Smooth muscle cell (in vitro differentiated cells): ENCODE data around the gene IPO11. TPM values are rescaled to one million over a fixed set of nuclear protein-coding genes. Genes with fewer than 3 reads are reported as not detected.
"Not testable (repeated sequence)": the region's sequence is repeated elsewhere in the genome, so short reads cannot be mapped to it uniquely, and the experiment has no call there.

Experiments used
- DNase-seq: peaks from one replicate; lab custom pipeline; 2025; ENCODE audit not compliant: unreplicated experiment; lab: John Stamatoyannopoulos, UW
- H2AFZ ChIP-seq: fragments of 200-600 bp; sonication (generic); 2 replicates; pipeline ENCODE4 v1.6.0; 2016; ENCODE audit warnings: antibody characterized with exemption, low read depth, mild to moderate bottlenecking
- H3F3A ChIP-seq: fragments of 200-600 bp; sonication (generic); 2 replicates; pipeline ENCODE4 v1.6.0; 2017; ENCODE audit warnings: antibody characterized with exemption, low read depth
- H3K27ac ChIP-seq: fragments of 200-600 bp; sonication (generic); 2 replicates; pipeline ENCODE4 v1.5.1; 2016; ENCODE audit warnings: low read depth, mild to moderate bottlenecking
- H3K27me3 ChIP-seq: fragments of 200-600 bp; sonication (generic); 2 replicates; pipeline ENCODE4 v1.6.1; 2016; ENCODE audit warnings: low read depth, mild to moderate bottlenecking
- H3K36me3 ChIP-seq: fragments of 200-600 bp; sonication (generic); 2 replicates; pipeline ENCODE4 v1.5.1; 2016; ENCODE audit warnings: low read depth
- H3K4me1 ChIP-seq: fragments of 200-600 bp; sonication (generic); 2 replicates; pipeline ENCODE4 v1.5.1; 2016; ENCODE audit warnings: low read depth
- H3K4me2 ChIP-seq: fragments of 200-600 bp; sonication (generic); 2 replicates; pipeline ENCODE4 v1.6.0; 2016; ENCODE audit warnings: mild to moderate bottlenecking
- H3K4me3 ChIP-seq: fragments of 200-600 bp; sonication (generic); 2 replicates; pipeline ENCODE4 v1.5.1; 2016; ENCODE audit warnings: mild to moderate bottlenecking
- H3K79me2 ChIP-seq: fragments of 200-600 bp; sonication (generic); 2 replicates; pipeline ENCODE4 v1.6.0; 2016; ENCODE audit warnings: low read depth, mild to moderate bottlenecking
- H3K9ac ChIP-seq: fragments of 200-600 bp; sonication (generic); 2 replicates; pipeline ENCODE4 v1.6.0; 2016; ENCODE audit warnings: low read depth
- H3K9me3 ChIP-seq: fragments of 200-600 bp; sonication (generic); replicated peaks from 2 replicates; pipeline ENCODE4 v1.5.1; 2016; ENCODE audit warnings: low read depth
- H4K20me1 ChIP-seq: fragments of 200-600 bp; sonication (generic); 2 replicates; pipeline ENCODE4 v1.6.0; 2016; ENCODE audit warnings: low read depth
- CTCF ChIP-seq: fragments of 200-600 bp; sonication (generic); IDR thresholded peaks from 2 replicates; pipeline ENCODE4 v1.5.1; 2017; ENCODE audit warnings: borderline replicate concordance, mild to moderate bottlenecking, antibody characterized with exemption; ENCODE audit not compliant: insufficient read depth, poor library complexity, severe bottlenecking
- WGBS: methylation state at CpG from one replicate; pipeline ENCODE4 v1.1.7; 2016; ENCODE audit warnings: low lambda C conversion rate; 5-methylcytosine and 5-hydroxymethylcytosine counted together
- polyA plus RNA-seq: library from polyadenylated mRNA; unstranded; fragments of >200 nt; fragmentation: Nextera tagmentation; extraction: Ambion mirVana; gene quantifications from 2 replicates; pipeline ENCODE4 v1.2.1, GENCODE V29; 2016
- total RNA-seq: library from RNA; depleted of rRNA; stranded (reverse); fragments of >200 nt; gene quantifications from 2 replicates; pipeline ENCODE4 v1.2.3, GENCODE V29; 2014

IPO11 gene
- total and polyA plus RNA-seq, 2 experiments from 2014 or later = 9.3 to 31.8 TPM

DNA sequence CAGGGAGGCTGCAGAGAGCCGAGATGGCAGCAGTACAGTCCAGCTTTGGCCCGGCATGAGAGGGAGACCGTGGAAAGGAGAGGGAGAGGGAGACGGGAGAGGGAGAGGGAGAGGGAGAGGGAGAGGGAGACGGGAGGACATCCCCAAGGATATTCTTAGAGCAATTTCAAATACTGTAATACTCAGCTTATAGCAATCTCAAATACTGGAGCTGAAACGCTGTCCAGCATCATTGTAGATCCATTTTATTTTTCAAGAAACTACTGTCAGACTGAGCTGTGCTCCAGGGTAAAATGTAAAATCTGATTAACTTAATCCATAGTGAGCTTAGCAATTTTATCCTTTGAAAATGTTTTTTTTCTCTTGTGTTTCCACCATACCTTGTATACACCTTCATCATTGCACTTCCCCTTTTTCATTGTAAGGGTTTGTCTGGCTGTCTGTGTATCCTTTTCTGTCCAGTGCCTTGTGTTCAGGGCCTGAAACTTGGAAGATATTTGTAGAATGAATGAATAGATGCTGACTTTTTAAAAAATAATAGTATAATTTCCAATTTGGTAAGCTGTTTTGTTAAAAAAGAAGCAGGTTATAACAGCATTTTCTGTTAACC is 102.1 kb downstream of the IPO11 start:
- Histone ChIP-seq H3F3A (no peaks in the 10 kb centered on the region), H3K4me2 (no peak overlapping the region), H3K79me2 (no peaks in the 10 kb centered on the region), H4K20me1 (no peaks in the 10 kb centered on the region), H2AFZ (no peak overlapping the region), H3K4me3 (no peak overlapping the region), H3K27ac (no peak overlapping the region), H3K9ac (no peak overlapping the region), H3K4me1 (no peaks in the 10 kb centered on the region), H3K9me3 (no peaks in the 10 kb centered on the region), H3K36me3 (no peaks in the 10 kb centered on the region), H3K27me3 (no peaks in the 10 kb centered on the region)
- TF ChIP-seq CTCF = no peak
- WGBS = 100% methylated on average over 1 of the region's 6 CpGs
- DNase-seq = no peak

DNA sequence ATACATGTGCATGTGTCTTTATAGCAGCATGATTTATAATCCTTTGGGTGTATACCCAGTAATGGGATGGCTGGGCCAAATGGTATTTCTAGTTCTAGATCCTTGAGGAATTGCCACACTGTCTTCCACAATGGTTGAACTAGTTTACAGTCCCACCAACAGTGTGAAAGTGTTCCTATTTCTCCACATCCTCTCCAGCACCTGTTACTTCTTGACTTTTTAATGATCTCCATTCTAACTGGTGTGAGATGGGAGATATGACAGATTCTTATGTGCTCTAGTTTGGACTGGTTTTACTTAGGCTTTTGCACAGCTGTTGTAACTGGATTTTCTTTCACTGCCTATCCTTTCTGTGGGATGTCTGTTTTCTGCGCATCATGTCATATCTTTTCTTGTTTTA is 108.2 kb downstream of the IPO11 start:
- not testable (repeated sequence) for H3K36me3 ChIP-seq, H3F3A ChIP-seq, H3K4me2 ChIP-seq, H3K79me2 ChIP-seq, H2AFZ ChIP-seq, H3K27ac ChIP-seq, H3K4me3 ChIP-seq, H3K9me3 ChIP-seq, H3K27me3 ChIP-seq, H3K4me1 ChIP-seq, H3K9ac ChIP-seq, DNase-seq, H4K20me1 ChIP-seq
- WGBS = 93% methylated on average over 1 of the region's 1 CpG

DNA sequence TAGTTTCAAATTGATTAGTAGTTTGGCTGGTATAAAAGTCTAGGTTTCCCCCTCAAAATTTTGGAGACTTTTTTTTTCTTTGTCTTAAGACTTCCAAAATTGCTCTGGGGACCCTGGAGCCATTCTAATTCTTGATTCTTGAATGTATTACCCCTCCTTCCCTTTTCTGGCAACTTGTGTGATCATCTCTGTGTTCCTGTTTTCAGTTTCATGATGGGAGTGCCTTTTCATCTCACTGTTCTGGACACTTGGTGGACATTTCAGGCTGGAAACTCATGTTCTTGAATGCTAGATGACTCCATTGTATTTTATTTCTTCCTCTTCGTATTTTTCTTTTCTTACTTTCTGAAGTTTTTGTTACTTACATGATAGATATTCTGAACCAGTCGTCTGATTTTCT is 108.8 kb downstream of the IPO11 start:
- H3K79me2 ChIP-seq = no peaks in the 10 kb centered on the region
- no peaks in the 10 kb centered on the region for H3K36me3 ChIP-seq
- 83% methylated on average over 2 of the region's 2 CpGs for WGBS
- no peak overlapping the region for H3K4me3 ChIP-seq
- TF ChIP-seq CTCF = no peak
- no peak for DNase-seq
- H3K4me1 ChIP-seq = no peaks in the 10 kb centered on the region
- no peaks in the 10 kb centered on the region for H3K27me3 ChIP-seq
- H3K4me2 ChIP-seq = no peak overlapping the region
- H4K20me1 ChIP-seq = no peaks in the 10 kb centered on the region
- no peak overlapping the region for H2AFZ ChIP-seq
- H3F3A ChIP-seq = no peaks in the 10 kb centered on the region
- no peak overlapping the region for H3K9ac ChIP-seq
- H3K9me3 ChIP-seq = no peaks in the 10 kb centered on the region
- H3K27ac ChIP-seq = no peak overlapping the region

GRCh38 chr5:62522811-62523210 is 110.2 kb downstream of the IPO11 start:
- DNase-seq = no peak
- no peak overlapping the region for H3K27ac ChIP-seq
- no peaks in the 10 kb centered on the region for H3K79me2 ChIP-seq
- no peak overlapping the region for H2AFZ ChIP-seq
- no peaks in the 10 kb centered on the region for H3K36me3 ChIP-seq
- H4K20me1 ChIP-seq = no peaks in the 10 kb centered on the region
- 100% methylated on average over 1 of the region's 1 CpG for WGBS
- no peak overlapping the region for H3K4me2 ChIP-seq
- H3F3A ChIP-seq = no peaks in the 10 kb centered on the region
- no peak for TF ChIP-seq CTCF
- H3K9me3 ChIP-seq = no peaks in the 10 kb centered on the region
- H3K9ac ChIP-seq = no peak overlapping the region
- no peaks in the 10 kb centered on the region for H3K4me1 ChIP-seq
- no peak overlapping the region for H3K4me3 ChIP-seq
- no peaks in the 10 kb centered on the region for H3K27me3 ChIP-seq
